NCI-H524 treated with DMSO at 0.1 percent for 48 hours (cell line): ENCODE results near the gene OBSCN.

Experiments used
- DNase-seq: peaks from one replicate; lab custom pipeline; 2025; lab: John Stamatoyannopoulos, UW

OBSCN gene

DNA sequence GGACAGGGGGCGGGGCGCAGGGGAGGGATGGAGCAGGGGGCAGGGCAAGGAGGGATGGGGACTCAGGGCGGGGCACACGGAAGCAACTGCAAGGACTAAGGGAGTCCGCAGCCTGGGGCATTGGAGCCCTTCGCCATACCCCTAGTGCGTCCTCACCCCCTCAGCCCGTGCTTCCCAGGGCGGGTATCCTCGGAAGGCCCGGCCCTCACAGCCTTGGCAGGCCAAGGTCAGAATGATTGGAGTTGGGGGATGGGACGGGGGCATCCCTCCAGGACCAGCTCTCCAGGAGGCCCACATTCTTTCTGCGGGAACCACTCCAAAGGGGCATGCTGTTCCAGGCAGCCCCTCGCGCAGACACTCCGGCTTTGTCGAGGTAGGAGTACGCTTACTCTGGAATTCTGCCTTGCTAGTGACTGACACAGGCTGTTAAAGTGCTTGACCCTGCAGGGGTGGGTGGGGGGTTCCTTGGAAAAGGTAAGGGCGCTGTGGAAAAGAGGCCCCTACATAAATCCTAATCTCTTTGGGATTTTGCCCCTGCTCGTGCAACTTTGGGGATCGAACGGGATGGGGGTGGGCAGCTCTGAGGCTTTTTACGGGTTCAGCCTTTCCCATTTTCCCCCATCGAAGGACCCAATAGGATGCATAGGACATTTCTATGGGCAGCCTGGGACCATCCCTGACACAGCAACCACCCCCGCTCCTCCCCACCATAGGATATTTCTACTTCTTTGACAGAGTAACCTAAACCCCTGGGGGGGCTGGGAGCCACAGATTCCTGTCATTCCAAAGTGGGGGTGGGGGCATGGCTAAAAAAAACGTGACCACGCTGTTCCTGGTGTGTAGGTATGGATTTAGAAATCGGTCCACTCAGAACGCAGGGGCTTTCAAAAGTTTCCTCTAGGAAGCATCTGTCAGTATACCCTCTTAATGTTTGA lies 199.5 kb downstream of the OBSCN start:
- no peak for DNase-seq

- no peak for DNase-seq
Measured at GRCh38 chr1:228408041-228408868, 200.4 kb downstream of the OBSCN start.

- DNase-seq = no peak
Measured at GRCh38 chr1:228408869-228409805, 201.3 kb downstream of the OBSCN start.

- DNase-seq = no peak
Measured at GRCh38 chr1:228410015-228410414, 202.2 kb downstream of the OBSCN start.

- no peak for DNase-seq
Measured at GRCh38 chr1:228410671-228411070, 202.8 kb downstream of the OBSCN start.

- DNase-seq = no peak
Measured at GRCh38 chr1:228411121-228411520, 203.3 kb downstream of the OBSCN start.

DNA sequence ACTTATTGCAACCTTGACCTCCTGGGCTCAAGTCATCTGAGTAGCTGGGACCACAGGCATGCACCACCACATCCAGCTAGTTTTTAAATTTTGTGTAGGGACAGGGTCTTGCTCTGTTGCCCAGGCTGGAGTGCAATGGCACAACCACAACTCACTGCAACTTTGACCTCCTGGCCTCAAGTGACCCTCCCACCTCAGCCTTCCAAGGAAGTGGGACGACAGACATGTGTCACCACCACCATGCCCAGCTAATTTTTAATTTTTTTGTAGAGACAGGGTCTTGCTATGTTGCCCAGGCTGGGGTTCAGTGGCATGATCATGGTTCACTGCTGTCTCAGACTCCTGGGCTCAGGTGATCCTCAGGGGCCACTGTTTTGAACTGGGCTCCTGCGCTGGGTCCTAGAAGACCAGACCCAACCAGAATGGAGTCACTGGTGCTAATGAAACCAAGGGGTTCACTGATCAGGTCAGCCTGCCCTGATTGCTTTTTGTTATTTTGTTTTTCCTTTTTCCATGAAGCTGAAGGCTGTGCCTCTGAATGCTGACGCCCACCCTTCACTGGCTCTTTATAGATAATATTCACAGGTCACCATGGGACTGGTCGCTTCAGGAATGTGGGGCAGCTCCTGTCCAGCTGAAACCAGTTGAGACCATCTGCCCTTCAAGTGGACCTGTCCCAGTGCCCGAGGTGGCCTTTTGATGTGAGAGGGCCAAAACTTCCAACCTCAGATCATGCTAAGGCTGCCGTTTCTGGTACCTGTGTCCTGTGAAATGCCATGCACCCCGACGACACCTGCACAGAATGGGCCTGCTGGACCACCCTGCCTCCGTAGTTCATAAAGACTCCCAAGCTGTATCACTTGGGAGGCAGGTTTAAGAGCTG lies 203.9 kb downstream of the OBSCN start:
- no peak for DNase-seq

GRCh38 chr1:228413241-228414010 lies 205.6 kb downstream of the OBSCN start:
- DNase-seq = no peak

GRCh38 chr1:228414511-228415211 lies 206.8 kb downstream of the OBSCN start:
- no peak for DNase-seq

DNA sequence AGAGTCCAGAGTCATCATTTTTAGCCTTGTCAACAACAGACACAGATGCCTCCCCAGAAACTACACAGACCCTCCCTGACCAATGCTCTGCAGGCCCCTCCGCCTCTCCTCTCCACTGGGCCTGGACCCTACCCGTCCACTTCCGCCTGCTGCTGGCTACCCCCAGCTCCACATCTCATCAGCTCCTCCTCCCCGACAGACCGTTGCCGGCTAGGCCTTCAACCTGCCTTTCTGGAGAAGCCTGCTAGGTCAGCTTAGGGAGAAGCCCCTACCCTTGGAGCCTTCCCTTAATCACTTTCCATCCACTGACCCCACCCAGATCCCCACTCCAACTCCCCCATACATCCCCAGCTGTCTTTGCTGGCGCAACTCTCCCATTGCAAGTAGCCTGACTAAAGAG lies 207.4 kb downstream of the OBSCN start:
- DNase-seq = no peak

DNA sequence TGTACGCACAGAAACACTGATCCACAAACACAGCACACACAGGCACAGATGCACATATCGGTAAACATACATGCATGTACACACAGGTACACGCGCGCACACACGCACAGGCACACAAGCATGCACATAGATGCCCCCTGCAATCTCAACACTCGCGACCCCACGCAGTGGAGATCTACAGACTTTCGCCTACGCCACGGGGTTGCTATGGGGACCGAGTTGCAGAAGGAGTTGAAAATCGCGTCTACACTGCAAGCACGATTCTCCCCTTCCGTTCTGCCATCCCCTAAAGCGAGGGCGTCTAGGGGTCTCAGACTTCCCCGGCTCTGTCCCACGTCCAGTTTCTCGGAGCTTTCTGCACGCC lies 208.0 kb downstream of the OBSCN start:
- no peak for DNase-seq

- no peak for DNase-seq
Measured at GRCh38 chr1:228416217-228416933, 208.5 kb downstream of the OBSCN start, which contains the start of gene TRIM17. TRIM17 (minus strand) TSS chr1:228416861; CDS start chr1:228415072, 1,789 bp downstream.

- no peak for DNase-seq
Measured at GRCh38 chr1:228417061-228417460, 209.2 kb downstream of the OBSCN start.

DNA sequence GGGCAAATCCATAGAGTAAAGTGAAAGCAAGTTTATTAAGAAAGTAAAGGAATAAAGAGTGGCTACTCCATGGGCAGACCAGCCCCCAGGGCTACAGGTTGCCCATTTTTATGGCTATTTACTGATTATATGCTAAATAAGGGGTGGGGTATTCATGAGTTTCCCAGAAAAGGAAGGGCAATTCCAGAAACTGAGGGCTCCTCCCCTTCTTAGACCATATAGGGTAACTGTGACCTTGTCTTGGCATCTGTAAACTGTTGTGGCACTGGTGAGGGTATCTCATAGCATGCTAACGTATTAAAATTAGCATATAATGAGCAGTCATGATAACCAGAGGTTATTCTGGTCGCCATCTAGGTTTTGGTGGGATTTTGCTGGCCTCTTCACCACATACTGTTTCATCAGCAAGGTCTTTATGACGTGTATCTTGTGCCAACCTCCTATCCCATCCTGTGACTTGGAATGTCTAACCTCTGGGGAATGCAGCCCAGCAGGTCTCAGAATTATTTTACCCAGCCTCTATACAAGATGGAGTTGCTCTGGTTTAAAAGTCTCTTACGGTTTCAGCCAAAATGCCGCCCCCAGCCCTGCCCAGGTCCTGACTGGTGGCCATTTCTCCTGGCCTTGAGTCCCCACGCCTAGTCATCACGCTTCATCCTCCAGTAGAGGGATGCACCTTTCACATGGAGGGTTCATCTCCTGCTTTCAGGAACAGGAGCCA lies 209.8 kb downstream of the OBSCN start:
- DNase-seq = no peak

DNA sequence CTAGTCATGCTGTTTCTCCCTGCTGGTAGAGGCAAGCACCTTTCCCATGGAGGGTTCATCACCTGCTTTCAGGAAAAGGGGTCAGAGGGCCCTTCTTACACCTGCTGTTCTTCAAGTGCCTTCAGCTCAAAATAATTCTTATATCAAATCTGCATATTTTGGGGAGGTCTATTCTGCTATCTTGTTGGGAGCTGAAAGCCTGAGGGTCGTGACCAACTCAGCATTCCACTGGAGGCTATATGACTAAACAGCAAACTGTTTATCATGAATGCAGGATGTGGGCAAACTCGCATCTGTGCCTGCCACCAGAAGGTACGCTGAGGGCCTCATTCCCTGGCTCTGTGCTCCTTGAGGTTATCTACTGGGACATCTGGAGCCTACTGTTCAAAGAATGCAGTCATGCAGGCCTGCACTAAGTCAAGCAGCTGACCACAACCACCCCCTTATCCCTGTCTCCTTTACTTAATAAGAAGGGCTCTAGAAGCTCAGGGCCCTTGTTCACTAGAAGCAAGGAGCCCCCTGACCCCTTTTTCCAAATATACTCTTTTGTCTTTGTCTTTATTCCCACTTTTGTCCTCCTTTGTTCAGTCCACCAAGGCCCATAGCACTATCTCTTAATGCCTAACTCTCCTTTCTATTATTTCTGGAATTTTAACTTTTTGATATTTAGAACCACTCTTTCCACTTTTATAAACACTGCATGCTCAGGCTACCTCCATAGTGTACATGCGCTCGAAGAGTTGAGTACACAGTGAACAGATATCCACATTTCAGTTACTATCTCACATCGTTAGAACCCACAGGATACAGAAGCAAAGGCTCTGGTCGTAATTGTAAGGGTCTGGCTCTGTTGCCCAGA lies 213.4 kb downstream of the OBSCN start:
- DNase-seq = no peak

DNA sequence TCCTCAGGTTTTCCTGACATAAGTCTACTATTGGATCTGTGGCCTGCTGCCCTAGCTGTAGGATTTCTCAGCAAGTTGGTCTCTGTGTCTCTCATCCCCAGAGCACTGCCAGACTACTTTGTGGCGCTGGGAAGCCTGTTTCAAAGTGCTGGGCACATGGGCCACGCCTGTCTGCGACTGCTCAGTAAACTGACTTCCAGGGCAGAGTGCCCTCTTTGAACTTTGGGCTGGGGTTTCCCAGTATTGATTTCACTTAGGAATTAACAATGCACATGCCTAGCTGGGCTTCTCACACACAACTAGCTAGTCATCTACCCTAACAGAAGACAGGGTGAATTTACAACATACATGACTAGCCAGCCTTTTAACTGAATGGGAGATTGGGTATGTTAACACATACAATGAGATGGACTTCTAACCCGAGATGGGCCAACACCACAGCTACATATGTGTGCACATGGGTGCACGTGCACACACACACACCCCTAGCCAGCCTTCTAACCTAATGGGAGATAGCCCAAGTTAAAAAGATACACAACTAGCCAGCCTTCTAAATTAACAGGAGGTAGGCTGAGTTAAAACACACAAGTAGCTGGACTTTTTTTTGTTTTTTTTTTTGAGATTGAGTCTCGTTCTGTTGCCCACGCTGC lies 215.7 kb downstream of the OBSCN start:
- no peak for DNase-seq
